Parathyroid adenoma (tissue), 2 donors: Measurements from ENCODE around the gene KRT15.

Experiments
- H2AFZ ChIP-seq: fragments of 300-600 bp; sonication (generic); one replicate; pipeline ENCODE4 v1.7.0; 2017; ENCODE audit warnings: antibody characterized with exemption, mild to moderate bottlenecking
- H3K27ac ChIP-seq: fragments of 300-600 bp; sonication (generic); one replicate; pipeline ENCODE4 v1.7.0; 2017
- H3K27me3 ChIP-seq: fragments of 300-600 bp; sonication (generic); one replicate; pipeline ENCODE4 v1.7.0; 2017; ENCODE audit warnings: low read length; ENCODE audit not compliant: control insufficient read depth, insufficient read depth
- H3K36me3 ChIP-seq: fragments of 300-600 bp; sonication (generic); one replicate; pipeline ENCODE4 v1.7.0; 2017; ENCODE audit warnings: low read length; ENCODE audit not compliant: control insufficient read depth, insufficient read depth
- H3K4me1 ChIP-seq: fragments of 300-600 bp; sonication (generic); one replicate; pipeline ENCODE4 v1.7.0; 2017; ENCODE audit warnings: control low read depth
- H3K4me2 ChIP-seq: fragments of 300-600 bp; sonication (generic); one replicate; pipeline ENCODE4 v1.7.0; 2017; ENCODE audit warnings: low read length
- H3K4me3 ChIP-seq: fragments of 300-600 bp; sonication (generic); one replicate; pipeline ENCODE4 v1.7.0; 2017; ENCODE audit warnings: low read depth, low read length
- H3K79me2 ChIP-seq: fragments of 300-600 bp; sonication (generic); one replicate; pipeline ENCODE4 v1.7.0; 2017; ENCODE audit warnings: control low read depth
- H3K9ac ChIP-seq: fragments of 300-600 bp; sonication (generic); one replicate; pipeline ENCODE4 v1.7.0; 2017; ENCODE audit warnings: mild to moderate bottlenecking
- H3K9me3 ChIP-seq: fragments of 300-600 bp; sonication (generic); one replicate; pipeline ENCODE4 v1.7.0; 2017; ENCODE audit warnings: low read length; ENCODE audit not compliant: control insufficient read depth
- CTCF ChIP-seq: fragments of 300-600 bp; sonication (generic); IDR thresholded peaks from one replicate; pipeline ENCODE4 v1.7.0; 2017; ENCODE audit warnings: antibody characterized with exemption, mild to moderate bottlenecking
- donor health status: primary hyperparathyroidism.

KRT15 gene

GRCh38 chr17:41499714-41500113, 19.0 kb downstream of the KRT15 start:
- Histone ChIP-seq H2AFZ (no peak overlapping the region), H3K4me3 (no peak overlapping the region), H3K4me2 (no peak overlapping the region), H3K79me2 (no peaks in the 10 kb centered on the region), H3K4me1 (no peaks in the 10 kb centered on the region), H3K36me3 (no peaks in the 10 kb centered on the region), H3K9ac (no peak overlapping the region), H3K27ac (no peak overlapping the region), H3K9me3 (no peaks in the 10 kb centered on the region), H3K27me3 (no peaks in the 10 kb centered on the region)
- no peak for TF ChIP-seq CTCF

- no peaks in the 10 kb centered on the region for H3K4me1 ChIP-seq
- no peaks in the 10 kb centered on the region for H3K9me3 ChIP-seq
- no peaks in the 10 kb centered on the region for H3K79me2 ChIP-seq
- H3K27me3 ChIP-seq: no peaks in the 10 kb centered on the region
- no peak overlapping the region for H2AFZ ChIP-seq
- TF ChIP-seq CTCF: no peak
- H3K27ac ChIP-seq: no peak overlapping the region
- H3K4me2 ChIP-seq: no peak overlapping the region
- H3K9ac ChIP-seq: no peak overlapping the region
- H3K4me3 ChIP-seq: no peak overlapping the region
- no peaks in the 10 kb centered on the region for H3K36me3 ChIP-seq
Measured at GRCh38 chr17:41498276-41498675, 20.4 kb downstream of the KRT15 start.

- no peaks in the 10 kb centered on the region for H3K4me1 ChIP-seq
- no peak overlapping the region for H3K27ac ChIP-seq
- no peak overlapping the region for H3K4me3 ChIP-seq
- peak overlapping the region; percentile 58 for H2AFZ ChIP-seq
- TF ChIP-seq CTCF: peak; percentile 33
- no peaks in the 10 kb centered on the region for H3K79me2 ChIP-seq
- H3K27me3 ChIP-seq: no peaks in the 10 kb centered on the region
- H3K36me3 ChIP-seq: no peaks in the 10 kb centered on the region
- no peaks in the 10 kb centered on the region for H3K9me3 ChIP-seq
- no peak overlapping the region for H3K4me2 ChIP-seq
- no peak overlapping the region for H3K9ac ChIP-seq
Measured at GRCh38 chr17:41496803-41497484, 21.7 kb downstream of the KRT15 start.

- H3K4me3 ChIP-seq: no peak overlapping the region
- no peak overlapping the region for H2AFZ ChIP-seq
Measured at GRCh38 chr17:41494524-41494923, 24.2 kb downstream of the KRT15 start.

More at GRCh38 chr17:41494524-41494923, 24.2 kb downstream of the KRT15 start:
- H3K27ac ChIP-seq: no peak overlapping the region
- no peaks in the 10 kb centered on the region for H3K9me3 ChIP-seq
- H3K27me3 ChIP-seq: no peaks in the 10 kb centered on the region
- no peak overlapping the region for H3K9ac ChIP-seq
- no peak for TF ChIP-seq CTCF
- H3K79me2 ChIP-seq: no peaks in the 10 kb centered on the region
- no peaks in the 10 kb centered on the region for H3K36me3 ChIP-seq
- no peak overlapping the region for H3K4me2 ChIP-seq
- H3K4me1 ChIP-seq: no peaks in the 10 kb centered on the region
